ENCODE data around the gene ZFAND6.

The ZFAND6 gene

DNA sequence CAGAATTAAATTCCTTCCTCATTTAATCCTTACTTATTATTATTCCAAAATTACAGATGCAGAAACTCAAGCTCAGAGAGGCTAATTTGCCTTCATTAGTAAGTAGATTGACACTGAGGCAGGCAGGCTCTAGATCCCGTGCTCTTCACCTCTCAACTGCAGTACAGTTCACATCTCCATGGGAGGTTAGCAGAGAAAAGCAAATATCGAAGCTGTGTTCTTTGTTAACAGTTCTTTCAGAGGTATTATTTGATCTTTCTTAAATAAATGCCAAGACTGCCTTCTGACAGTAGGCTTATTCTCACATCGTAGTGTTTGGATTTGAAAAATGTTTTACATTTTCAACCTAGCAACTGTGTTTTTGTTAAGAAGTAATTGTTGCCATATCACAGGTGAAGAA, 77.4 kb downstream of the ZFAND6 start:
- no peak for FAIRE-seq

DNA sequence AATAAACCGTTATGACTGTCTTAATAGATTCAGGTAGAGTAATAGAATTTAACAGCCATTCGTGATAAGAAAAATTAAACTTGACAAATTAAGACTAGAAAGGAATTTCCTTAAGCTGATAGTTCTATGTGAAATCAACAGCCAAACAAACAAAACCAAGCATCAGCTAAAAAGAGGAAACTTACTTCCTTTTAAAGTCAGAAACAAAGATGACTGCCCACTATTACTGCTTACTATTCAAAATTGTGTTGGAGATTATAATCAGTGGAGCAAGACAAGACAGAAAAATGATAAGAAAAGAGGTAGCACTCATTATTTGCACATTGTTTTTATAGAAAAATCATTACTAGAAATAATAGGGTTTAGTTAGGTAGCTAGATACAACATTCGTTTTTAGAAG, 79.5 kb downstream of the ZFAND6 start:
- DNase-seq (ENCODE audit: insufficient read length, low spot score) (no peak), FAIRE-seq (no peak)
- TF ChIP-seq POU2F2 (IDR thresholded peaks at IDR 0.05; ENCODE audit: low read depth, low read length) (no peak), POLR2A (IDR thresholded peaks at IDR 0.05; ENCODE audit: low read depth, low read length) (no peak), TAF1 (IDR thresholded peaks at IDR 0.05; ENCODE audit: low read depth, low read length) (no peak), SPI1 (IDR thresholded peaks at IDR 0.05; ENCODE audit: low read depth, low read length) (no peak), PAX5 (IDR thresholded peaks at IDR 0.05; ENCODE audit: insufficient read depth, low read length, severe bottlenecking) (no peak), POLR2AphosphoS5 (IDR thresholded peaks at IDR 0.05; ENCODE audit: low read depth, low read length) (no peak)

More for the DNA sequence above, 77.4 kb downstream of the ZFAND6 start:
- no peak for TF ChIP-seq TAF1 (IDR thresholded peaks at IDR 0.05; ENCODE audit: low read depth, low read length)
- TF ChIP-seq POLR2A (IDR thresholded peaks at IDR 0.05; ENCODE audit: low read depth, low read length) = no peak
- no peak for TF ChIP-seq POLR2AphosphoS5 (IDR thresholded peaks at IDR 0.05; ENCODE audit: low read depth, low read length)
- TF ChIP-seq SPI1 (IDR thresholded peaks at IDR 0.05; ENCODE audit: low read depth, low read length) = no peak
- no peak for TF ChIP-seq PAX5 (IDR thresholded peaks at IDR 0.05; ENCODE audit: insufficient read depth, low read length, severe bottlenecking)
- TF ChIP-seq POU2F2 (IDR thresholded peaks at IDR 0.05; ENCODE audit: low read depth, low read length) = no peak
- DNase-seq (ENCODE audit: insufficient read length, low spot score) = no peak

DNA sequence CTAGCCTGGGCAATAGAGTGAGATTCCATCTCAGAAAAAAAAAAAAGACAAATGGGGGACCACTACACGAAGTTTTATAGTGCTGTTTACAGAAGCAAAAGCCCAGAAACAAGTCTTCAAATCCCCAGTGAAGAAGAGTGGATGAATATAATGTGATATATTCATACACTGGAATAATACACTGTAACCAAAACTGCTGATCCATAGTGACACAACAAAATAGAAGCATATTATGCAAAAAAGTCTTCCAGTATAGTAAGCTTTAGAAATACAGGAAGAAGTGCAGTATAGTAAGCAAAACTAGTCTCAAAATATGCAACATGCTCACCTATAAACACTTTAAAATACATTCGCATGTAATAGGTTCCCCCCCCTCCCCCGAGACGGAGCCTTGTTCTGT, 81.4 kb downstream of the ZFAND6 start:
- FAIRE-seq (no peak), DNase-seq (ENCODE audit: insufficient read length, low spot score) (no peak)
- TF ChIP-seq POLR2A (IDR thresholded peaks at IDR 0.05; ENCODE audit: low read depth, low read length) = 0 out of 2 replicates have a peak, but pooled peaks have one; percentile 5
- TF ChIP-seq POLR2AphosphoS5 (IDR thresholded peaks at IDR 0.05; ENCODE audit: low read depth, low read length) = no peak

DNA sequence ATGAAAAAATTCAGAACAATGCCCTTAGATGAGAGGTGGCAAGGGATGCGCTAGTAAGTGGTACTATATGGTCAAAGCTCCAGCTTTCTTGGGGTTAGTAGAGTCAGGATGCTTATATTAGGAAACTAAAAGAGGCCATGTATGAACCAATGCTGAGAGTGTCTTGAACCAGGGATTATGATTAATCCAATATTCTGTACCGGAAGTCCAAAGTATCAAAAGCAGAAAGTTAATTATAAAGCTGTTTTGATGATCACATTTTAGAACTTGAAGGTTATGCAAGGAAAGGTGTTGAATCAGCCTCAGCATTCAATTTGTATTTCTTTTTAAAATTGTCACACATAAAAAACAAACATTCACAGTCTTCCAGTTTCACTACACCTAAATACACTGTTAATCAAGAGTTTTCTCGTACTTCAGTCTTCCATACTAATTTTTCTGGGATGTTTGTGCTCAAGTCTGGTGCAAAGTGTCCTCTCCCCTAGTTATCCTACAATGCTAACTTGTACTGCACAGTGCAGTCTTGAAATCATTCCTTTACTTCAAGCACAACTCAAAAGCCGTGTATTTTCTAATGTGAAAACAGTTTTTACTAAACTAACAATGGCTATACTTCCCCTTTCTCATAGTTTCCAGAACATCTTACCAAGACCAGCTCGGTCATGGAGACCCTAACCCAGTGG, 82.6 kb downstream of the ZFAND6 start:
- DNase-seq (ENCODE audit: insufficient read length, low spot score) (no peak), FAIRE-seq (no peak)
- TF ChIP-seq PAX5 (IDR thresholded peaks at IDR 0.05; ENCODE audit: insufficient read depth, low read length, severe bottlenecking) = no peak
- no peak for TF ChIP-seq SPI1 (IDR thresholded peaks at IDR 0.05; ENCODE audit: low read depth, low read length)
- no peak for TF ChIP-seq POU2F2 (IDR thresholded peaks at IDR 0.05; ENCODE audit: low read depth, low read length)
- TF ChIP-seq TAF1 (IDR thresholded peaks at IDR 0.05; ENCODE audit: low read depth, low read length) = no peak
- TF ChIP-seq POLR2A (IDR thresholded peaks at IDR 0.05; ENCODE audit: low read depth, low read length) = no peak
- TF ChIP-seq POLR2AphosphoS5 (IDR thresholded peaks at IDR 0.05; ENCODE audit: low read depth, low read length) = no peak; the same call in 1 of the 2 replicates

DNA sequence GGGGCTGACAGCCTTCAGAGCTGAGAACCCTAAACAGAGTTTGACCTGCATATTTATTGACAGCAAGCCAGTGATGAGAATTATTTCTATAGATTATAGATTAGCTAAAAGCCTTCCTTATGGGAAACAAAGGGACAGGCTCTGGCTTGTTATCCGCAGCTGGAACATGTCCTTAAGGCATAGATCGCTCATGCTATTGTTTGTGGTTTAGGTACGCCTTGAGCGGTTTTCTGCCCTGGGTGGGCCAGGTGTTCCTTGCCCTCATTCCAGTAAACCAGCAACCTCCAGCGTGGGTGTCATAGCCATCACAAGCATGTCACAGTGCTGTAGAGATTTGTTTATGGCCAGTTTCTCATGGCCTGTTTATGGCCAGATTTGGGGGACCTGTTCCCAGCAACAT, 83.2 kb downstream of the ZFAND6 start:
- no peak for TF ChIP-seq PAX5 (IDR thresholded peaks at IDR 0.05; ENCODE audit: insufficient read depth, low read length, severe bottlenecking)
- no peak for TF ChIP-seq TAF1 (IDR thresholded peaks at IDR 0.05; ENCODE audit: low read depth, low read length)
- no peak for TF ChIP-seq POU2F2 (IDR thresholded peaks at IDR 0.05; ENCODE audit: low read depth, low read length)
- TF ChIP-seq SPI1 (IDR thresholded peaks at IDR 0.05; ENCODE audit: low read depth, low read length) = no peak
- no peak for TF ChIP-seq POLR2A (IDR thresholded peaks at IDR 0.05; ENCODE audit: low read depth, low read length)
- TF ChIP-seq POLR2AphosphoS5 (IDR thresholded peaks at IDR 0.05; ENCODE audit: low read depth, low read length) = no peak
- peak; percentile 5 for FAIRE-seq

DNA sequence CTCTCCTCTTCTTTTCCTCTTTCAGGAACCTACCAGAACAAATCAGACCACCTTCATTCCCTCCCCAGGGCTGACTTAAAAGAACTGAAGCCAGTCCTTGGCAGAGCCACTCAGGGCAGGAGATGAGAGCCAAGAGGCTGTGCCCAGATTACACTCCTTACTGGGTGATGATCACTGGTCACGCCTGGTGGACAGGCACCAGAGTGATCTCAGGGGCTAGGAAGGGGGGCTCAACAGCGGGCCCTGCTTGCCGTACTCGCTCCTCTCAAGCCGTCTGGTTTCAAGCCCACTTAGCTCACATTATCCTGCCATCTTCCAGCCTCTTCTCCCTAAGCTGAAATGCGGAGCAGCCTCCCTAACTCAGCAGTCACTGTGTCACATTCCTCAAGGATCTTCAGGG, 91.7 kb downstream of the ZFAND6 start:
- FAIRE-seq (no peak), DNase-seq (ENCODE audit: insufficient read length, low spot score) (no peak)
- TF ChIP-seq SPI1 (IDR thresholded peaks at IDR 0.05; ENCODE audit: low read depth, low read length) (no peak), PAX5 (IDR thresholded peaks at IDR 0.05; ENCODE audit: insufficient read depth, low read length, severe bottlenecking) (no peak), POLR2AphosphoS5 (IDR thresholded peaks at IDR 0.05; ENCODE audit: low read depth, low read length) (no peak), POLR2A (IDR thresholded peaks at IDR 0.05; ENCODE audit: low read depth, low read length) (no peak), POU2F2 (IDR thresholded peaks at IDR 0.05; ENCODE audit: low read depth, low read length) (no peak), TAF1 (IDR thresholded peaks at IDR 0.05; ENCODE audit: low read depth, low read length) (no peak)

More for the DNA sequence above, 83.2 kb downstream of the ZFAND6 start:
- DNase-seq (ENCODE audit: insufficient read length, low spot score) = no peak

DNA sequence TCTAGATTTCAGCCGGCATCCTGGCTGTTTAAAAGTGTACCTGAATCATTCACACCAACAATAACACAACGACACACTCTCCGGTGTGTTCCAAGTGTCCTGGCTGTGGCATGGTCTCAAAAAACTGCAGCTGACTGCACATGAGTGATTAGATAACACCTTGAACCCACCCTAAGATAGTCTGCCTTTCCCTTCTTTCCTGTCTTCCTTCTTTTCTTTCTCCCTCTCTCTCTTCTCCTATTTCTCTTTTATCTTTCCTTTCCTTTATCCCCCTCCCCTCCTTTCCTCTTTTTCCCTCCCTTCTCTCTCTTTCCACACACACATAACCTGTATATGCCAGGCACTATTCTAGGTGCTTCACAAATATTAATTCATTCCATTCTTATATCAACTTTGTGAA, 92.1 kb downstream of the ZFAND6 start:
- FAIRE-seq = no peak
- no peak for DNase-seq (ENCODE audit: insufficient read length, low spot score)

DNA sequence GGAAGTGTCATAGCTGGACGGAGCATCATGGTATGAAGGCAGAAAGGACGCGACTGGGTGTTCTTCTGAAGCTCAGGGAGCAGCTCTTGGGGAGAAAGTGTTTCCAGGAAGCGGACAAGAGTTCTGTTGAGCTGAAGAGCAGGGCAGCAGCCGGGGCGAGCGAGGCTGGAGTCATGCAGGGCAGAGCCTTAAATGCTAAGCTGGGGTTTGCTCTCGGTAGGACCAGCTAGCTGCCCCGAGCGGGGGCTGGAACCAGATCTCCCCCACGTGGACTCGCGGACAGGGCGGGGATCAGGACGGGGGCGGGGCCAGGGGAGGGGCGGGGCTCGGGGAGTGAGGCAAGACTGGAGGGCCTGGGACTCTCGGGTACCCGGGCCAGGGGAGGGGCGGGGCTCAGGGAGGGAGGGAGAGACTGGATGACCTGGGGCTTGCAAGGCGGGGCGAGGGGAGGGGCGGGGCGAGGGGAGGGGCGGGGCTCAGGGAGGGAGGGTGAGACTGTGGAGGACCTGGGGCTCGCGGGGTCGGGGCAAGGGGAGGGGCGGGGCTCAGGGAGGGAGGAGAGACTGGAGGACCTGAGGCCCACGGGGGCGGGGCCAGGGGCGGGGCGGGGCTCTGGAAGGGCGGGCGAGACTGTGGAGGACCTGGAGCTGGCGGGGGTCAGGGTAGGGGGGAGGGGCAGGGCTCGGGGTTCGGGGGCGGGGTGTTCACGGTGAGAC, 92.9 kb downstream of the ZFAND6 start:
- TF ChIP-seq POU2F2 (IDR thresholded peaks at IDR 0.05; ENCODE audit: low read depth, low read length) (no peak), POLR2AphosphoS5 (IDR thresholded peaks at IDR 0.05; ENCODE audit: low read depth, low read length) (no peak), POLR2A (IDR thresholded peaks at IDR 0.05; ENCODE audit: low read depth, low read length) (no peak), SPI1 (IDR thresholded peaks at IDR 0.05; ENCODE audit: low read depth, low read length) (no peak), TAF1 (IDR thresholded peaks at IDR 0.05; ENCODE audit: low read depth, low read length) (no peak), PAX5 (IDR thresholded peaks at IDR 0.05; ENCODE audit: insufficient read depth, low read length, severe bottlenecking) (no peak)
- peak; percentile 92 for DNase-seq (ENCODE audit: insufficient read length, low spot score)
- FAIRE-seq = peak; percentile 64

More for the DNA sequence above, 92.1 kb downstream of the ZFAND6 start:
- TF ChIP-seq PAX5 (IDR thresholded peaks at IDR 0.05; ENCODE audit: insufficient read depth, low read length, severe bottlenecking) = no peak

DNA sequence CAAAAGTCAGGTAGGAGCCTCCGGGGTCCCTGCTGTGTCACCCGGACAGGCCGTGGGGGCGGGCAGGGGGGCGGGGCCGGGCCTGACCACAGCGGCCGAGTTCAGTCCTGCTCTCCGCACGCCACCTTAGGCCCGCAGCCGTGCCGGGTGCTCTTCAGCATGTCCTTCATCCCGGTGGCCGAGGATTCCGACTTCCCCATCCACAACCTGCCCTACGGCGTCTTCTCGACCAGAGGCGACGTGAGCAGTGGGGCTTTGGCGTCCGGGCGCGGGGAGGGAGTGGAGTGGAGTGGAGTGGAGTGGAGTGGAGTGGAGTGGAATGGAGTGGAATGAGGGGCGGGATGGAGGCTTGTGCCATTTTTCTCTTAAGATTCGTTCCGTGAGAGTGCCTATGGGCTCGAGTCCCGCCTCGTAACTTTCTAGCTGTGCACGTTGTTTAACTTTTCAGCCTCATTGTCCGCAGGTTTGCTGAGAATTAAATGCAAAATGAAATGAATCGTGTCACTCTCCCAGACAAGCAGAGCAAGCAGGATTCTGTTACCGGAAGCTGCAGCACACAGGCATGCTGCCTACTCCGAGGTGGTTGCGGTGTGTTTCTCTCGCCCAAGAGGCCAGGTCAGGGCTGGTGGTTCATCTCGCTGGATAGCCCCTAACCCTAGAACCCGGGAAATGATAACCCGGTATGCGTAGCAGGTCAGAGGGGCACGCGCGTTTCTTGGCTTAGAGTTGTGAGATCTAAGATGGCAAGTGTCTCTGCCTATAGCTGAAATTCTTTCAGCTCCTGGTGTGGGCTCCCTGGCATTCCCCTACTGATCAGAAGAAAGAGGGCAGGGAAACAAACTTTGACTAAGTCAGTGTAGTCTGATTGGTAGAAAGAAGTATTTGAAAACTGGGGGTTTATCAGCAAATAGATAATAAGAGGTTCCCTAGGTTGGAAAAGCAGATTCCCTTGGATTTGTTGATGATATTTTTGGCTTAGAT, 93.7 kb downstream of the ZFAND6 start, which contains the start of gene FAH:
Gene FAH (plus strand): TSS at position 104 of the 981 bp plus-strand sequence. CDS start 56 bp downstream, at position 160.
- FAIRE-seq (peak; percentile 84), DNase-seq (ENCODE audit: insufficient read length, low spot score) (no peak)
- no peak for TF ChIP-seq POU2F2 (IDR thresholded peaks at IDR 0.05; ENCODE audit: low read depth, low read length)
- TF ChIP-seq POLR2A (IDR thresholded peaks at IDR 0.05; ENCODE audit: low read depth, low read length) = 0 out of 2 replicates have a peak, but pooled peaks have one; percentile 36
- 0 out of 2 replicates have a peak, but pooled peaks have one; percentile 30 for TF ChIP-seq TAF1 (IDR thresholded peaks at IDR 0.05; ENCODE audit: low read depth, low read length)
- no peak for TF ChIP-seq PAX5 (IDR thresholded peaks at IDR 0.05; ENCODE audit: insufficient read depth, low read length, severe bottlenecking)
- no peak for TF ChIP-seq POLR2AphosphoS5 (IDR thresholded peaks at IDR 0.05; ENCODE audit: low read depth, low read length)
- no peak for TF ChIP-seq SPI1 (IDR thresholded peaks at IDR 0.05; ENCODE audit: low read depth, low read length)
